ENCODE results near the gene INHBC.

The INHBC gene

GRCh38 chr12:57389033-57389432 lies 45.6 kb upstream of the INHBC start:
- TF ChIP-seq FOXP2 (optimal IDR thresholded peaks at IDR 0.05; ENCODE audit: borderline replicate concordance, extremely low read depth, extremely low read length, insufficient read depth) = no peak
- TF ChIP-seq SIN3A (IDR thresholded peaks at IDR 0.05; ENCODE audit: borderline replicate concordance, insufficient read depth, low read length) = no peak
- no peak for TF ChIP-seq POLR2AphosphoS5 (IDR thresholded peaks at IDR 0.05; ENCODE audit: low read depth, low read length)
- TF ChIP-seq REST (IDR thresholded peaks at IDR 0.05; ENCODE audit: insufficient read depth in 1 of 2, low read depth in 2 of 2, low read length in 2 of 2) = no peak
- no peak for TF ChIP-seq TAF1 (IDR thresholded peaks at IDR 0.05; ENCODE audit: borderline replicate concordance, insufficient read depth, low read length)

GRCh38 chr12:57390174-57390573 lies 44.4 kb upstream of the INHBC start:
- TF ChIP-seq REST (IDR thresholded peaks at IDR 0.05; ENCODE audit: insufficient read depth in 1 of 2, low read depth in 2 of 2, low read length in 2 of 2) (no peak), FOXP2 (optimal IDR thresholded peaks at IDR 0.05; ENCODE audit: borderline replicate concordance, extremely low read depth, extremely low read length, insufficient read depth) (no peak), SIN3A (IDR thresholded peaks at IDR 0.05; ENCODE audit: borderline replicate concordance, insufficient read depth, low read length) (no peak), TAF1 (IDR thresholded peaks at IDR 0.05; ENCODE audit: borderline replicate concordance, insufficient read depth, low read length) (no peak), POLR2AphosphoS5 (IDR thresholded peaks at IDR 0.05; ENCODE audit: low read depth, low read length) (no peak)

- no peak for TF ChIP-seq REST (IDR thresholded peaks at IDR 0.05; ENCODE audit: insufficient read depth in 1 of 2, low read depth in 2 of 2, low read length in 2 of 2)
- no peak for TF ChIP-seq FOXP2 (optimal IDR thresholded peaks at IDR 0.05; ENCODE audit: borderline replicate concordance, extremely low read depth, extremely low read length, insufficient read depth)
- no peak for TF ChIP-seq TAF1 (IDR thresholded peaks at IDR 0.05; ENCODE audit: borderline replicate concordance, insufficient read depth, low read length)
- TF ChIP-seq SIN3A (IDR thresholded peaks at IDR 0.05; ENCODE audit: borderline replicate concordance, insufficient read depth, low read length) = no peak
- TF ChIP-seq POLR2AphosphoS5 (IDR thresholded peaks at IDR 0.05; ENCODE audit: low read depth, low read length) = no peak
Observed at GRCh38 chr12:57395121-57395520, 39.5 kb upstream of the INHBC start.

GRCh38 chr12:57397441-57397840 lies 37.1 kb upstream of the INHBC start:
- TF ChIP-seq POLR2AphosphoS5 (IDR thresholded peaks at IDR 0.05; ENCODE audit: low read depth, low read length) (no peak), FOXP2 (optimal IDR thresholded peaks at IDR 0.05; ENCODE audit: borderline replicate concordance, extremely low read depth, extremely low read length, insufficient read depth) (no peak), TAF1 (IDR thresholded peaks at IDR 0.05; ENCODE audit: borderline replicate concordance, insufficient read depth, low read length) (no peak), SIN3A (IDR thresholded peaks at IDR 0.05; ENCODE audit: borderline replicate concordance, insufficient read depth, low read length) (no peak), REST (IDR thresholded peaks at IDR 0.05; ENCODE audit: insufficient read depth in 1 of 2, low read depth in 2 of 2, low read length in 2 of 2) (no peak)

- TF ChIP-seq POLR2AphosphoS5 (IDR thresholded peaks at IDR 0.05; ENCODE audit: low read depth, low read length) (no peak), SIN3A (IDR thresholded peaks at IDR 0.05; ENCODE audit: borderline replicate concordance, insufficient read depth, low read length) (no peak), TAF1 (IDR thresholded peaks at IDR 0.05; ENCODE audit: borderline replicate concordance, insufficient read depth, low read length) (no peak), FOXP2 (optimal IDR thresholded peaks at IDR 0.05; ENCODE audit: borderline replicate concordance, extremely low read depth, extremely low read length, insufficient read depth) (no peak), REST (IDR thresholded peaks at IDR 0.05; ENCODE audit: insufficient read depth in 1 of 2, low read depth in 2 of 2, low read length in 2 of 2) (no peak)
Observed at GRCh38 chr12:57401165-57401564, 33.4 kb upstream of the INHBC start.
